Measurements from ENCODE around the gene SIK3. TPM values are rescaled to one million over a fixed set of nuclear protein-coding genes. Genes with fewer than 3 reads are reported as not detected.

Gene SIK3
- total RNA-seq, 1 donor from 2014 or later: 29.4 TPM

DNA sequence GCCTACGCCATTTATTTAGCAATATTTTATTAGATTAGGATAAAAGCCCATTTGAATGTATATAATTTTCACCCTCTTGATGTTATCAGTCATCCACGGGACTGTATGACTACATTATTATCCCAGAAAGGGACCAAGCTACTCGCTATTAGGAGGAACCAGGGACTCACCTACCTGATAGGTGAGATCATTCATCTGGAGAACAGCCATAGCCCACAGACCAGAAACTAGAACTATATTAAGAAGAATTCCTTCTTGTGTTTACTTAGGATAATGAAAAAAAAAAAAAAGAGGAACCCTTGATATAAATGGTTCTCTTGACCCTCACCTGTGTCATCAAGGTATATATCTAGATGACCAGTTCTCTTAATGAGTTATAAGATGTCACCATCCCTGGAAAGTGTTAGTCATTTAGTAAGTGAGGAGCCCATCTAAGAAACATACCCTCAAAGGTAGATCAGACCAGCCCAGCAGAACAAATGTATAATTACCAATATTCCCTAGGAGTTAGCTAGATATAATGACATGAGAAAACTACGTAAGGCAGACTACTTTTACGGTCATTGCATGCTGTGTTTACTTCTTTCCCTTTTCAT lies 8.0 kb downstream of the SIK3 start:
- H3K27ac Mint-ChIP-seq (ENCODE audit: unreplicated experiment): no peak overlapping the region
- H3K27me3 Mint-ChIP-seq (ENCODE audit: unreplicated experiment): peaks cover 2% of the 10 kb centered on the region
- H3K4me3 Mint-ChIP-seq (ENCODE audit: unreplicated experiment): no peak overlapping the region
- no peak for DNase-seq (ENCODE audit: low spot score)
- H3K36me3 Mint-ChIP-seq (ENCODE audit: low read depth, unreplicated experiment): peaks cover 4% of the 10 kb centered on the region
- H3K4me1 Mint-ChIP-seq (ENCODE audit: unreplicated experiment): peaks cover 6% of the 10 kb centered on the region
- TF ChIP-seq, protein P1, sequence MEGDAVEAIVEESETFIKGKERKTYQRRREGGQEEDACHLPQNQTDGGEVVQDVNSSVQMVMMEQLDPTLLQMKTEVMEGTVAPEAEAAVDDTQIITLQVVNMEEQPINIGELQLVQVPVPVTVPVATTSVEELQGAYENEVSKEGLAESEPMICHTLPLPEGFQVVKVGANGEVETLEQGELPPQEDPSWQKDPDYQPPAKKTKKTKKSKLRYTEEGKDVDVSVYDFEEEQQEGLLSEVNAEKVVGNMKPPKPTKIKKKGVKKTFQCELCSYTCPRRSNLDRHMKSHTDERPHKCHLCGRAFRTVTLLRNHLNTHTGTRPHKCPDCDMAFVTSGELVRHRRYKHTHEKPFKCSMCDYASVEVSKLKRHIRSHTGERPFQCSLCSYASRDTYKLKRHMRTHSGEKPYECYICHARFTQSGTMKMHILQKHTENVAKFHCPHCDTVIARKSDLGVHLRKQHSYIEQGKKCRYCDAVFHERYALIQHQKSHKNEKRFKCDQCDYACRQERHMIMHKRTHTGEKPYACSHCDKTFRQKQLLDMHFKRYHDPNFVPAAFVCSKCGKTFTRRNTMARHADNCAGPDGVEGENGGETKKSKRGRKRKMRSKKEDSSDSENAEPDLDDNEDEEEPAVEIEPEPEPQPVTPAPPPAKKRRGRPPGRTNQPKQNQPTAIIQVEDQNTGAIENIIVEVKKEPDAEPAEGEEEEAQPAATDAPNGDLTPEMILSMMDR (IDR thresholded peaks at IDR 0.05; ENCODE audit: unreplicated experiment): no peak
- no peaks in the 10 kb centered on the region for H3K9me3 Mint-ChIP-seq (ENCODE audit: unreplicated experiment)

DNA sequence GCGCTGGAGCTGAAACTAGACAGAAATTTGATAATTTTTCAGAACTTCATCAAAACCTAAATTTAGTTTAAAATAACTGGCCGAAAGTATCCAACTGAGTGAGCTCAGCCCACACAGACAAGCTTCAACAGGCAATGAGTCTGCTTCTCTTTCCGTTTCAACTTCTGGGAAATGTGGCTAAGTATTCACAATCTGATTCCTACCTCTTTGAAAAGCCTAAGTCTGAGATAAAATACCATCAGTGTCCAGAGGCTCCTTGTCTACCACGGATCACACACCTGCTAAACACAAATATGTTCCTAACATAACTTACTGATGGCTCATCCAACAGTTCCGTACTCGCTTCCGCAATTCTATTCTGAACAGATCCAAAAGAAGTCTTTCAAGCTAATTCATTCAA lies 8.5 kb downstream of the SIK3 start:
- TF ChIP-seq, protein P1 (IDR thresholded peaks at IDR 0.05; ENCODE audit: unreplicated experiment): no peak
- Mint-ChIP-seq H3K27ac (ENCODE audit: unreplicated experiment) (no peak overlapping the region), H3K36me3 (ENCODE audit: low read depth, unreplicated experiment) (peaks cover 4% of the 10 kb centered on the region), H3K27me3 (ENCODE audit: unreplicated experiment) (peaks cover 2% of the 10 kb centered on the region), H3K9me3 (ENCODE audit: unreplicated experiment) (no peaks in the 10 kb centered on the region), H3K4me3 (ENCODE audit: unreplicated experiment) (no peak overlapping the region), H3K4me1 (ENCODE audit: unreplicated experiment) (peaks cover under 1% of the 10 kb centered on the region)
- DNase-seq (ENCODE audit: low spot score): no peak

GRCh38 chr11:117087446-117087845 lies 10.8 kb downstream of the SIK3 start:
- no peaks in the 10 kb centered on the region for H3K9me3 Mint-ChIP-seq (ENCODE audit: unreplicated experiment)
- peaks cover 4% of the 10 kb centered on the region for H3K36me3 Mint-ChIP-seq (ENCODE audit: low read depth, unreplicated experiment)
- TF ChIP-seq, protein P1 (IDR thresholded peaks at IDR 0.05; ENCODE audit: unreplicated experiment): no peak
- H3K4me1 Mint-ChIP-seq (ENCODE audit: unreplicated experiment): no peaks in the 10 kb centered on the region
- H3K4me3 Mint-ChIP-seq (ENCODE audit: unreplicated experiment): no peak overlapping the region
- no peak overlapping the region for H3K27ac Mint-ChIP-seq (ENCODE audit: unreplicated experiment)
- H3K27me3 Mint-ChIP-seq (ENCODE audit: unreplicated experiment): peaks cover 2% of the 10 kb centered on the region
- no peak for DNase-seq (ENCODE audit: low spot score)

- H3K27ac Mint-ChIP-seq (ENCODE audit: unreplicated experiment): no peak overlapping the region
- H3K4me1 Mint-ChIP-seq (ENCODE audit: unreplicated experiment): no peaks in the 10 kb centered on the region
- H3K4me3 Mint-ChIP-seq (ENCODE audit: unreplicated experiment): no peak overlapping the region
- no peaks in the 10 kb centered on the region for H3K36me3 Mint-ChIP-seq (ENCODE audit: low read depth, unreplicated experiment)
- TF ChIP-seq, protein P1 (IDR thresholded peaks at IDR 0.05; ENCODE audit: unreplicated experiment): no peak
- DNase-seq (ENCODE audit: low spot score): no peak
- H3K9me3 Mint-ChIP-seq (ENCODE audit: unreplicated experiment): no peaks in the 10 kb centered on the region
- H3K27me3 Mint-ChIP-seq (ENCODE audit: unreplicated experiment): peaks cover 2% of the 10 kb centered on the region
Observed at GRCh38 chr11:117084992-117085391, 13.2 kb downstream of the SIK3 start.

- no peaks in the 10 kb centered on the region for H3K36me3 Mint-ChIP-seq (ENCODE audit: low read depth, unreplicated experiment)
Observed at GRCh38 chr11:117083011-117083935, 15.0 kb downstream of the SIK3 start.

More at GRCh38 chr11:117083011-117083935, 15.0 kb downstream of the SIK3 start:
- Mint-ChIP-seq H3K27me3 (ENCODE audit: unreplicated experiment) (peaks cover 2% of the 10 kb centered on the region), H3K9me3 (ENCODE audit: unreplicated experiment) (no peaks in the 10 kb centered on the region), H3K27ac (ENCODE audit: unreplicated experiment) (no peak overlapping the region), H3K4me1 (ENCODE audit: unreplicated experiment) (no peaks in the 10 kb centered on the region), H3K4me3 (ENCODE audit: unreplicated experiment) (no peak overlapping the region)
- no peak for DNase-seq (ENCODE audit: low spot score)
- TF ChIP-seq, protein P1 (IDR thresholded peaks at IDR 0.05; ENCODE audit: unreplicated experiment): no peak
